ENCODE data around the gene MROH2A.
"Not testable (repeated sequence)": the region's sequence is repeated elsewhere in the genome, so short reads cannot be mapped to it uniquely, and the experiment has no call there.

MROH2A gene

GRCh38 chr2:233862261-233862768 is 84.2 kb downstream of the MROH2A start:
- no peak for DNase-seq

- DNase-seq: no peak
Measured at GRCh38 chr2:233865838-233866237, 87.7 kb downstream of the MROH2A start.

GRCh38 chr2:233866479-233866878 is 88.3 kb downstream of the MROH2A start:
- DNase-seq: no peak

GRCh38 chr2:233867993-233868532 is 89.9 kb downstream of the MROH2A start, which contains the start of gene MSL3B:
MSL3B (minus strand) TSS chr2:233868386.
- DNase-seq: peak; percentile 26

GRCh38 chr2:233871432-233871831 is 93.3 kb downstream of the MROH2A start:
- DNase-seq: no peak

- DNase-seq: not testable (repeated sequence)
Measured at GRCh38 chr2:233872125-233872524, 94.0 kb downstream of the MROH2A start.

- DNase-seq: no peak
Measured at GRCh38 chr2:233882353-233882752, 104.2 kb downstream of the MROH2A start.
